WTC11 (cell line): Measurements from ENCODE around the gene ZNF709. TPM values are rescaled to one million over a fixed set of nuclear protein-coding genes. Genes with fewer than 3 reads are reported as not detected.
"Not testable (repeated sequence)": the region's sequence is repeated elsewhere in the genome, so short reads cannot be mapped to it uniquely, and the experiment has no call there.

Experiments
- ATAC-seq: fragments of 200-7000 bp; cut with Tn5 transposase; 2 replicates; pipeline ENCODE4 v1.10.0; 2021; ENCODE audit warnings: mild to moderate bottlenecking, moderate library complexity
- CTCF ChIA-PET: fragments of 300-600 bp; sonication (Branson Sonifier 250); formaldehyde crosslinking; loops from one replicate; lab custom pipeline; 2021; ENCODE audit warnings: antibody characterized with exemption; lab: Charles Lee
- POLR2A ChIA-PET: fragments of 350-600 bp; sonication (Branson Sonifier 250); formaldehyde crosslinking; loops from one replicate; lab custom pipeline; 2021; ENCODE audit warnings: antibody characterized with exemption; lab: Charles Lee
- DNase-seq: peaks from one replicate; pipeline ENCODE4 v3.0.0; 2021; ENCODE audit warnings: low spot score
- H3K27ac Mint-ChIP-seq: 2 replicates; pipeline ENCODE4 v1.8.0; 2021; ENCODE audit warnings: mixed read lengths
- H3K27me3 Mint-ChIP-seq: 2 replicates; pipeline ENCODE4 v1.8.0; 2021; ENCODE audit warnings: low read depth, mild to moderate bottlenecking, moderate library complexity, mixed read lengths
- H3K36me3 Mint-ChIP-seq: 2 replicates; pipeline ENCODE4 v1.8.0; 2021; ENCODE audit warnings: mixed read lengths
- H3K4me1 Mint-ChIP-seq: 2 replicates; pipeline ENCODE4 v1.8.0; 2022; ENCODE audit warnings: mixed read lengths
- H3K4me3 Mint-ChIP-seq: 2 replicates; pipeline ENCODE4 v1.8.0; 2021; ENCODE audit warnings: mild to moderate bottlenecking, moderate library complexity, mixed read lengths
- H3K9me3 Mint-ChIP-seq: 2 replicates; pipeline ENCODE4 v1.8.0; 2021; ENCODE audit warnings: mixed read lengths
- ERG ChIP-seq: fragments of 250-450 bp; sonication (Bioruptor Pico); IDR thresholded peaks from 2 replicates; pipeline ENCODE4 v1.8.0; 2021; ENCODE audit warnings: mild to moderate bottlenecking
- FOXP4 ChIP-seq: sonication (generic); formaldehyde crosslinking; IDR thresholded peaks from 2 replicates; pipeline ENCODE4 v1.8.0; 2022; ENCODE audit warnings: mild to moderate bottlenecking, missing genetic modification reagents
- IRF2 ChIP-seq: sonication (generic); formaldehyde crosslinking; IDR thresholded peaks from 2 replicates; pipeline ENCODE4 v1.8.0; 2022; ENCODE audit warnings: low read depth, missing genetic modification reagents, borderline replicate concordance
- JAZF1 ChIP-seq: fragments of 250-450 bp; sonication (Bioruptor Pico); IDR thresholded peaks from 2 replicates; pipeline ENCODE4 v1.9.0; 2021; ENCODE audit warnings: moderate library complexity, mild to moderate bottlenecking, inconsistent platforms
- MYBL2 ChIP-seq: sonication (generic); formaldehyde crosslinking; IDR thresholded peaks from 2 replicates; pipeline ENCODE4 v1.8.1; 2023; ENCODE audit warnings: mild to moderate bottlenecking, moderate library complexity, missing genetic modification reagents
- NR3C1 ChIP-seq: sonication (generic); formaldehyde crosslinking; conservative IDR thresholded peaks from 2 replicates; pipeline ENCODE4 v1.8.1; 2023; ENCODE audit warnings: low read depth, mild to moderate bottlenecking, missing genetic modification reagents
- PRDM15 ChIP-seq: sonication (generic); formaldehyde crosslinking; IDR thresholded peaks from 2 replicates; pipeline ENCODE4 v1.8.0; 2022; ENCODE audit warnings: missing genetic modification reagents
- SMAD4 ChIP-seq: sonication (generic); formaldehyde crosslinking; IDR thresholded peaks from 2 replicates; pipeline ENCODE4 v1.8.0; 2022; ENCODE audit warnings: mild to moderate bottlenecking, missing genetic modification reagents
- TCF7 ChIP-seq: sonication (generic); formaldehyde crosslinking; IDR thresholded peaks from 2 replicates; pipeline ENCODE4 v1.8.0; 2022; ENCODE audit warnings: mild to moderate bottlenecking, low read depth, missing genetic modification reagents, moderate library complexity
- ZNF121 ChIP-seq: sonication (generic); formaldehyde crosslinking; IDR thresholded peaks from 2 replicates; pipeline ENCODE4 v1.8.0; 2023; ENCODE audit warnings: missing genetic modification reagents
- ZNF219 ChIP-seq: sonication (generic); formaldehyde crosslinking; IDR thresholded peaks from 2 replicates; pipeline ENCODE4 v1.8.0; 2023; ENCODE audit warnings: missing genetic modification reagents, mild to moderate bottlenecking, borderline replicate concordance
- total RNA-seq: library from RNA; stranded (reverse); gene quantifications from 3 replicates; pipeline ENCODE4 v1.2.3, GENCODE V29; 2021

Gene ZNF709
- total RNA-seq, 1 experiment from 2014 or later: 3.0 TPM

GRCh38 chr19:12439686-12440540 lies 44.7 kb downstream of the ZNF709 start:
- H3K36me3 Mint-ChIP-seq, H3K27me3 Mint-ChIP-seq: not testable (repeated sequence)
- peak overlapping the region; percentile 93 for H3K27ac Mint-ChIP-seq
- CTCF ChIA-PET: interaction anchor here (0.7 to 1.2 kb wide), 3 partner anchors 56 to 200 kb away, joined by 3 to 4 read pairs (median 3); partner anchors contain the start of gene ZNF563
- DNase-seq (peak; percentile 53), ATAC-seq (peak; percentile 26)
- peaks cover 14% of the 10 kb centered on the region for H3K4me1 Mint-ChIP-seq
- H3K4me3 Mint-ChIP-seq: peak overlapping the region; percentile 99
- POLR2A ChIA-PET: interaction anchor here (1.0 to 1.3 kb wide), 5 partner anchors 39 to 75 kb away, joined by 3 to 10 read pairs (median 7); partner anchors contain the start of genes ZNF442 and ZNF799
- peaks cover 27% of the 10 kb centered on the region for H3K9me3 Mint-ChIP-seq

- H3K36me3 Mint-ChIP-seq: peaks cover 69% of the 10 kb centered on the region
Observed at GRCh38 chr19:12430726-12431299, 53.8 kb downstream of the ZNF709 start.

GRCh38 chr19:12425888-12426274 lies 58.7 kb downstream of the ZNF709 start:
- no peak overlapping the region for H3K4me3 Mint-ChIP-seq
- ChIA-PET CTCF (no interaction called here), POLR2A (no interaction called here)
- peaks cover 54% of the 10 kb centered on the region for H3K9me3 Mint-ChIP-seq
- H3K4me1 Mint-ChIP-seq: peaks cover 5% of the 10 kb centered on the region
- TF ChIP-seq SMAD4 (no peak), TCF7 (CRISPR knock-in tag) (no peak), MYBL2 (CRISPR knock-in tag) (no peak), ZNF219 (CRISPR knock-in tag) (no peak), PRDM15 (CRISPR knock-in tag) (no peak), FOXP4 (no peak), NR3C1 (CRISPR knock-in tag) (no peak), ERG (no peak), IRF2 (CRISPR knock-in tag) (no peak), JAZF1 (no peak), ZNF121 (no peak)
- no peak for DNase-seq
- peaks cover 67% of the 10 kb centered on the region for H3K36me3 Mint-ChIP-seq
- no peaks in the 10 kb centered on the region for H3K27me3 Mint-ChIP-seq
- no peak for ATAC-seq
- no peak overlapping the region for H3K27ac Mint-ChIP-seq

More at GRCh38 chr19:12430726-12431299, 53.8 kb downstream of the ZNF709 start:
- CTCF ChIA-PET, DNase-seq, ATAC-seq, H3K4me3 Mint-ChIP-seq, H3K4me1 Mint-ChIP-seq, H3K27me3 Mint-ChIP-seq, POLR2A ChIA-PET: not testable (repeated sequence)
- Mint-ChIP-seq H3K9me3 (peaks cover 45% of the 10 kb centered on the region), H3K27ac (peak overlapping the region; percentile 94)
